Cardiac fibroblast (primary cell): ENCODE measurements around the gene CD38.
"Not testable (repeated sequence)": the region's sequence is repeated elsewhere in the genome, so short reads cannot be mapped to it uniquely, and the experiment has no call there.

Experiments
- DNase-seq, 2 donors: peaks; one replicate each; pipeline versions ENCODE4 v3.0.0 to v3.0.0-alpha.2; 2010; ENCODE audit warnings: low read depth in 2 of 2
- H3K4me3 ChIP-seq, 2 donors: replicated peaks in 1 of 2; 1 replicate in 1 of 2; 2 replicates in 1 of 2; pipeline ENCODE4 v1.5.1; 2011; ENCODE audit warnings: low read depth in 2 of 2, low read length in 2 of 2, mild to moderate bottlenecking in 2 of 2, moderate library complexity in 1 of 2
- CTCF ChIP-seq: IDR thresholded peaks from one replicate; pipeline ENCODE4 v1.5.1; 2011; ENCODE audit warnings: low read depth, mild to moderate bottlenecking, low read length, inconsistent platforms

The CD38 gene

DNA sequence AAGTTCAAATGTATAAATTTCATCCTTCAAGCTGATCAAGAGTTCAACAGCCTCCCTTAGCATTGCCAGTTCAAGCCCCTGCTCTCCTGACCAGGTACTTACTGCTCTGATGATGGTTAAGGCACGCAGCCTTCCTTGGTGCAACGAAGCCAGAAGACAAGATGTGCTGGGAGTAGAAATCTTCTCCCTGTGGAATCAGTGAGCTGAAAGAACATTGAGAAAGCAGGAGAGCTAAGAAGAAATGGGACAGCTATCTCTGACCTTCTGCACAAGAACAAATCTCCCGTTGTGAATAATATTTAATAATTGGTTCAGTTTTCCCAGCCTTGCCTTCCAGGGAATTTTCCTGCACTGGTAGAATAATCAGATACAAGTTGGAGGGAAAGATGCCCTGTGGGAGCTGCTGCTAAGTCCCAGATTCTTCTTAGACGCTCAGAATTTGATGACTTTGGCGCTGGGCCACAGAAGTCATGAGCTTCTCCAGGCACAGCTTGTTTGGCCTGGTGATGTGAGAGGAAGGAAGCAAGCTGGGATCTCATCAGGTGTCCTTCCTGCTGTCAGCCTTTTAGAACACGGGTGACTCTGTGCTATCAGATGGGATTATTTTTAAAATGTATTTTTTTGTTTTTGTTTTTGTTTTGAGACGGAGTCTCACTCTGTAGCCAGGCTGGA lies 77.8 kb downstream of the CD38 start:
- TF ChIP-seq CTCF: no peak
- peak; percentile 3 to 10 for DNase-seq
- H3K4me3 ChIP-seq: no peak overlapping the region

GRCh38 chr4:15861198-15861597 lies 83.1 kb downstream of the CD38 start:
- H3K4me3 ChIP-seq, DNase-seq: not testable (repeated sequence)

GRCh38 chr4:15864651-15865566 lies 86.8 kb downstream of the CD38 start:
- peak in 1 of 2 donors; percentile 2 for DNase-seq

DNA sequence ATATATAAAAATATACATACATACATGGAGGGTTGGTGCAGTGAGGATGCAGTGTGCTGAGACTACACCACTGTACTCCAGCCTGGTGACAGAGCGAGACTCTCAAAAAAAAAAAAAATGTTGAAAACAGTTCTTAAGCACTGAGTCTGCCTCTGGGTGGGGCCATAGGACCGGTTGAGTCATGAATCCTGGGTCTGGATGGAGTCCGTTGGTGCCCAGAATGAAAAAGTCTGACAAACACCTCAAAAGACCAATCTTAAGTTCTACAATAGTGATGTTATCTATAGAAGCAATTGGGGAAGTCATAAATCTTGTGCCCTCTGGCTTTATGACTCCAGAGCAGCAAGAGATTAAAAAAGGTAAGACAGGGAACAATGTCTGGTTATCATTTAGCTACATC lies 90.0 kb downstream of the CD38 start:
- no peak overlapping the region for H3K4me3 ChIP-seq
- DNase-seq: peak in 1 of 2 donors; percentile 29
- no peak for TF ChIP-seq CTCF

More at GRCh38 chr4:15864651-15865566, 86.8 kb downstream of the CD38 start:
- no peak overlapping the region for H3K4me3 ChIP-seq
- no peak for TF ChIP-seq CTCF

GRCh38 chr4:15868826-15869413 lies 90.8 kb downstream of the CD38 start:
- no peak for TF ChIP-seq CTCF
- H3K4me3 ChIP-seq: no peak overlapping the region
- no peak for DNase-seq

- DNase-seq: no peak
- no peak overlapping the region for H3K4me3 ChIP-seq
- TF ChIP-seq CTCF: no peak
These were observed 92.0 kb downstream of the CD38 start for GRCh38 chr4:15870079-15870478.

DNA sequence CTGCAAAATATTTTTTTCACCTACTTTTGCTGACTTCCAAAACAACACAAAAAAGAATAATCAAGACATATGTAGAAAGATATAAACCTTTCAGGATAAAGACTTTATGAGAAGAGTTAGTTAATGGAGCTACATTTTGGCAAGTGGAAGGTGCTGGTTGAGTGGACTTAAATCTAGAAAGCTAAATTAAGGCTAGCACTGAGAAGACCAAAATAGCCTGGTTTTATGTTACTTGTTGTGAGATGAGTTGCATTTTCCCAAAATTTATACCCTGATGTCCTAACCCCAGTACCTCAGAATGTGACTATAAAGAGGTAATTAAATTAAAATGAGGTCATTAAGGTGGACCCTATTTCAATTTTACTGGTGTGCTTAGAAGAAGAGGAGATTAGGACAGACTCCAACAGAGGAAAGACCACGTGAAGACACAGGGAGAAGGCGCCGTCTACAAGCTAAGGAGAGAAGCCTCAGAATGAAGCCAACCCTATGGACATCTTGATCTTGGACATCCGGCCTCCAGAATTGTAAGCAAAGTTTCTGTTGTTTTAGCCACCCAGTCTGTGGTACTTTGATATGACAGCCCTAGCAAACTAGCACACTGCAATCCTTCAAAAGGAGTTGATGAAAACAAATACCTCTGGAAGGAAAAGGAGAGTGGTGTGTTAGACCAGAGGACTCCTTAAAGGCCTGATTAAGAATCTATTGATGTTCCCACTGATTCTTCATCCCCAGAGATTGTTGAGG lies 93.0 kb downstream of the CD38 start:
- H3K4me3 ChIP-seq: no peak overlapping the region
- no peak for TF ChIP-seq CTCF
- DNase-seq: no peak
